HG03280 (cell line): ENCODE measurements around the gene ATP6V0E1.
"Not testable (repeated sequence)": the region's sequence is repeated elsewhere in the genome, so short reads cannot be mapped to it uniquely, and the experiment has no call there.

ENCODE experiments used
- ATAC-seq: cut with Tn5 transposase; IDR thresholded peaks from one replicate; pipeline ENCODE4 v1.9.1; 2021; ENCODE audit warnings: mild to moderate bottlenecking, moderate library complexity; ENCODE audit not compliant: unreplicated experiment

The ATP6V0E1 gene

DNA sequence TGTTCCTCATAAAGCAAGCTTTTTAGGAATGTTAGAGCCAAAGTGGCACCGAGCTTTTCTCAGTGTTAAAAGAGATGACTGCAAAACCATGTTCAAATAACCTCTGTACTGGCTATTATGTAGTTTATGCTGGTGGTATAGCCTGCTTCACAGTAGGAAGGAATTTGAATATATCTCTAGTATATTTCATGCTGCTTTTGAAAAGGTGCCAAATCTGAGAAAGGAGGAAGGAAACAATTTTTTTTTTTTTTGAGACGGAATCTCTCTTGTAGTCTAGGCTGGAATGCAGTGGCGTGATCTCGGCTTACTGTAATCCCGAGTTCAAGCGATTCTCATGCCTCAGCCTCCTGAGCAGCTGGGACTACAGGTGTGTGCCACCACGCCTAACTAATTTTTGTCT lies 86.1 kb downstream of the ATP6V0E1 start:
- ATAC-seq = no peak

- ATAC-seq = no peak
Measured at GRCh38 chr5:173075137-173075843, 91.7 kb downstream of the ATP6V0E1 start.

DNA sequence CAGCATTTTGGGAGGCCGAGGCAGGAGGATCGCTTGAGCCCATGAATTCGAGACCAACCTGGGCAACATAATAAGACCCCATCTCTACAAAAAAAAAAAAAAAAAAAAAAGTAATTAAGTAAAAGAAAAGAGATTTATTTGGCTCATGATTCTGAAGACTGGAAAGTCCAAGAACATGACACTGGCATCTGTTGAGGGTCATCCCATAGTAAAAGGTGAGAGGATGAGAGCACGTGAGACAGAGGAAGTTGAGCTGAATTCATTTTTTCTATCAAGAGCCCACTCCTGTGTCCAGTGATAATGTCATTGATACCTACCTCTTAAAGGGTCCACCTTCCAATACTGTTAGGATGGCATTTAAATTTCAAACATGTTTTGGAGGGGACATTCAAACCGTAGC lies 92.4 kb downstream of the ATP6V0E1 start:
- no peak for ATAC-seq

- ATAC-seq = not testable (repeated sequence)
Measured at GRCh38 chr5:173076471-173076870, 92.9 kb downstream of the ATP6V0E1 start.

DNA sequence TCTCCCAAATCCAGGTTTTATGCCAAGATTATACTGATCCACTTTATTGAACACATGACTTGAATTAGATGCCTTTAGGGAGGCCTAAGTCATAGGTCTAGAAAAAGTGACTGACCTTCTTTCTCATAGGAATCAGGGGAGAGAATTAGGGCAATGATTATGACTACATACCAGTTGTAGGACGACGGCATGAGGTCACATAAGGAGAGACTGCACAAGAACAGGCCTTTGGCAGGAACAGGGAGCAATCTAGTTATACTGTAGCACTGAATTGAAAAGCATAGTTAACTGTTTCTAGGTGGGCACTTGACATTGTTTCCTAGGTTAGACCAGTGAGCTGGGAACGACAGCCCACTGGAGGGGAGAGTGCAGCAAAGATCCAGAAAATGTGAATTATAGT lies 95.3 kb downstream of the ATP6V0E1 start:
- ATAC-seq = no peak
